ENCODE measurements around the gene C19orf67. TPM values are rescaled to one million over a fixed set of nuclear protein-coding genes. Genes with fewer than 3 reads are reported as not detected.
A peak's percentile ranks its signal among the peaks of the same experiment; 100 is the strongest.

C19orf67 gene
- total and polyA plus RNA-seq, 2 of the 13 experiments (the other 11 are each of a cell fraction or from before 2014, with no cell fraction given): 0.11 to 0.32 TPM

- no peak for TF ChIP-seq SOX5 (CRISPR knock-in tag; IDR thresholded peaks at IDR 0.05; ENCODE audit: borderline replicate concordance)
- no peak for TF ChIP-seq ATF5 (CRISPR knock-in tag; IDR thresholded peaks at IDR 0.05; ENCODE audit: low read depth)
- TF ChIP-seq ZBTB40 (IDR thresholded peaks at IDR 0.05): no peak
- TF ChIP-seq ZBTB40 (CRISPR knock-in tag; IDR thresholded peaks at IDR 0.05): peak; percentile 95
- no peak for TF ChIP-seq E2F5 (CRISPR knock-in tag; conservative IDR thresholded peaks at IDR 0.05)
- TF ChIP-seq MAF1 (CRISPR knock-in tag; IDR thresholded peaks at IDR 0.05; ENCODE audit: borderline replicate concordance): no peak
- TF ChIP-seq E2F2 (CRISPR knock-in tag; IDR thresholded peaks at IDR 0.05; ENCODE audit: borderline replicate concordance): no peak
- no peak for TF ChIP-seq ZZZ3 (CRISPR knock-in tag; IDR thresholded peaks at IDR 0.05; ENCODE audit: borderline replicate concordance)
- TF ChIP-seq TGIF2 (CRISPR knock-in tag; IDR thresholded peaks at IDR 0.05): no peak
- no peak for TF ChIP-seq ATM (IDR thresholded peaks at IDR 0.05; ENCODE audit: borderline replicate concordance)
- TF ChIP-seq PREB (CRISPR knock-in tag; IDR thresholded peaks at IDR 0.05): no peak
- TF ChIP-seq CHD4 (IDR thresholded peaks at IDR 0.05; ENCODE audit: borderline replicate concordance, low read length): no peak
- TF ChIP-seq PPARG (CRISPR knock-in tag; conservative IDR thresholded peaks at IDR 0.05): peak; percentile 64; the same call in 1 of the 2 replicates
- 0 out of 2 replicates have a peak, but pooled peaks have one; percentile 2 for TF ChIP-seq NR2F6 (IDR thresholded peaks at IDR 0.05)
- no peak for TF ChIP-seq NR2F6 (CRISPR knock-in tag; IDR thresholded peaks at IDR 0.05)
- TF ChIP-seq ZFAT (CRISPR knock-in tag; conservative IDR thresholded peaks at IDR 0.05): no peak
- TF ChIP-seq ZNF7 (CRISPR knock-in tag; IDR thresholded peaks at IDR 0.05): no peak
- TF ChIP-seq ZNF430 (CRISPR knock-in tag; IDR thresholded peaks at IDR 0.05): no peak
- TF ChIP-seq ZNF773 (CRISPR knock-in tag; IDR thresholded peaks at IDR 0.05; ENCODE audit: borderline replicate concordance): no peak
These were observed 6.4 kb upstream of the C19orf67 start (continued) for GRCh38 chr19:14091813-14092462.
